NCI-H1694 (cell line): Measurements from ENCODE around the gene FKBP9.
A peak's percentile ranks its signal among the peaks of the same experiment; 100 is the strongest.
"Not testable (repeated sequence)": the region's sequence is repeated elsewhere in the genome, so short reads cannot be mapped to it uniquely, and the experiment has no call there.

Experiments
- DNase-seq: peaks from one replicate; lab custom pipeline; 2025; lab: John Stamatoyannopoulos, UW

The FKBP9 gene

GRCh38 chr7:33005690-33006089, 48.5 kb downstream of the FKBP9 start:
- not testable (repeated sequence) for DNase-seq

GRCh38 chr7:33009734-33010133, 52.5 kb downstream of the FKBP9 start:
- DNase-seq: no peak

GRCh38 chr7:33012364-33012763, 55.1 kb downstream of the FKBP9 start:
- DNase-seq: no peak

GRCh38 chr7:33024189-33024757, 67.0 kb downstream of the FKBP9 start:
- DNase-seq: no peak

- no peak for DNase-seq
Observed at GRCh38 chr7:33035776-33036175, 78.5 kb downstream of the FKBP9 start.

GRCh38 chr7:33038639-33039038, 81.4 kb downstream of the FKBP9 start:
- DNase-seq: no peak

GRCh38 chr7:33039257-33039902, 82.1 kb downstream of the FKBP9 start:
- no peak for DNase-seq

GRCh38 chr7:33039903-33040292, 82.7 kb downstream of the FKBP9 start:
- no peak for DNase-seq

- DNase-seq: no peak
Observed at GRCh38 chr7:33040803-33041516, 83.7 kb downstream of the FKBP9 start.

- no peak for DNase-seq
Observed at GRCh38 chr7:33041631-33042428, 84.6 kb downstream of the FKBP9 start.

- DNase-seq: no peak
Observed at GRCh38 chr7:33043501-33044400, 86.5 kb downstream of the FKBP9 start.

- DNase-seq: no peak
Observed at GRCh38 chr7:33044401-33044718, 87.1 kb downstream of the FKBP9 start.

- no peak for DNase-seq
Observed at GRCh38 chr7:33044986-33045385, 87.7 kb downstream of the FKBP9 start.

- DNase-seq: no peak
Observed at GRCh38 chr7:33048257-33048656, 91.0 kb downstream of the FKBP9 start.

- DNase-seq: no peak
Observed at GRCh38 chr7:33048704-33049103, 91.5 kb downstream of the FKBP9 start.

GRCh38 chr7:33050535-33051318, 93.5 kb downstream of the FKBP9 start:
- DNase-seq: peak; percentile 39

- DNase-seq: no peak
Observed at GRCh38 chr7:33053721-33054120, 96.5 kb downstream of the FKBP9 start.

GRCh38 chr7:33054261-33054964, 97.2 kb downstream of the FKBP9 start:
- no peak for DNase-seq

GRCh38 chr7:33055158-33055557, 97.9 kb downstream of the FKBP9 start:
- DNase-seq: no peak
